DMS53 treated with DMSO at 0.1 percent for 48 hours (cell line): Measurements from ENCODE around the gene BPHL.
"Not testable (repeated sequence)": the region's sequence is repeated elsewhere in the genome, so short reads cannot be mapped to it uniquely, and the experiment has no call there.

Experiments used
- DNase-seq: peaks from one replicate; lab custom pipeline; 2025; ENCODE audit not compliant: unreplicated experiment; lab: John Stamatoyannopoulos, UW

Gene BPHL

DNA sequence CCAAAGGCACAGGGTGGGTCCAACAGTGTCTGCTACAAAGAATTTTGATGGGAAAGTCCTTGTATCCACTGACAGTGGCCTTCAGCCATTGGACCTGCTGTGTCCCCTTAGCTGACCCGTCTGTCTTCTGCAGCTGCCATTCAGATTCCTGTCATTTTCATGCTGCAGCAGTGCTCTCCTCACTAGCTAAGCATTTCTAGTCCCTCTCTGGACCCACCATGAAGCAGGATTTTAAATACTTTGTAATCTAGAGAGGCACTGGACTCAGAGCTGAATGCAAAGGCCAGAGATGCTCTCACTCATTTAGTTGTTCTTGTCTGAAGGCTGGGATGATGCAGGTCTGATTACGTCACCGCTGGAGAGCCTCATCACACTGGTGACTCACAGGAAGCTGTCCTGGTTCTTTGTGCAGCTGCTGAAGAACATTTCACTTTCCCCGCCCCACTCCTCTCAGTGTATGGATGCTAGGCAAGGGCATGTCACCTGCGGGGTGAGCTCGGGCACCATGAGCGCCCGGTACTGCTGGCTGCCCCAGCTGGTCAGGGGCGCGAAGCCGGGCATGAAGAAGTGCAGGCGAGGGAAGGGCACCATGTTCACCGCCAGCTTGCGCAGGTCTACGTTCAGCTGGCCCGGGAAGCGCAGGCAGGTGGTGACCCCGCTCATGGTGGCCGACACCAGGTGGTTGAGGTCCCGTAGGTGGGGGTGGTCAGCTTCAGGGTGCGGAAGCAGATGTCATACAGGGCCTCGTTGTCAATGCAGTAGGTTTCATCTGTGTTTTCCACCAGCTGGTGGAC, 58.2 kb downstream of the BPHL start:
- DNase-seq = peak; percentile 85

DNA sequence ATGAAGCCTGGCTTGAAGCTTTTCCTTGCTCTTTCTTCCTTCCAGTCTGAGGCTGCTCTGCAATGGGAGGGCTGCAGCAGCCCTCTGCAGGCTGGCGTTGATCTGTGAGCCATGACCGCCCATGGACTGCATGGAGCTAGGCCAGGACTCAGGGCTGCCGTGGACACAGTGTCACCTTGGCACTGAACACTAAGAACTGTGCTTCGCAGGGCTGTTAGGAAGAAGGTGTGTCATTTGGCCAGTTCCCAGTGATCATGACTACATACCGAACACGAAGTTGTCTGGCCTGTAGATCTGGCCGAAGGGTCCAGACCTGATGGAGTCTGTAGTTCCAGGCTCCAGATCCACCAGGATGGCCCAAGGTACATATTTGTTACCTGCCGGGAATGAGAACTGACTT, 60.2 kb downstream of the BPHL start:
- DNase-seq = not testable (repeated sequence)

DNA sequence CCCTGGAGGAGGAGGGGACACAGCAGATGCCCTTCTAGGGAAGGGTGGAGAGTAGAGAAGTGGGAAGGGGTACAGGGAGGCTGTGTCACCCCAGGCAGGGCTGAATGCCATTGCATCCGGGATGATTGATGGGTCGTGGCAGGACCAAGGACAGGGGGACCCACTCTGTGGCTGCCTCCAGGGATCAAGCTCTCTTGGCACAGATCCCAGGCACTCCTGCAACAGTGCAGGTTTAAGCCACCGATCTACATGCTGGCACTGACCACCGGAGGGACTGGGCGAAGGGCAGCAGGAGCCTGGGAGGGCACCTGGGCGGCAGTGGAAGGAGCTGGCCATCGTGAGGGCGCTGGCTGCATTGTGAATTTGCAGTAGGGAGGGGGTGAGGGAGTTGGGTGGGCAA, 61.4 kb downstream of the BPHL start:
- DNase-seq = not testable (repeated sequence)

DNA sequence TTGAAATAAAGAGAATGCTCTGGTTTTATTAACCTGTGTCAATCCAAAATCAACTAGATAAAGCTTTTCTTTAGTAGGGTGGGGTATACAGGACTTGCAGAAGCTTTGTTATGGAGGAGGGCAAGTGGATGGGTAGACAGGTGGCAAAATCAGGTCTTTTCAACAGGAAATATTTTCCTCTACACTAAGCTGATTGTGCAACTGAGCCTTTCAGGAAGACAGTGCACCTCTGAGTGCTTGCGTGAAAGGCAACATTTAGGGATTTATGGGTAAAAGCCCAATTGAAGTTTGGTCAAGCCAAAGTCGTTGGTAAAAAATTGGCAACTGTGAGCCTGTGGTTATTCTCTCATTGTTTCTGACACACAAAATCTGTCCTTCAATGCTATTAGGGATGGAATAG, 62.6 kb downstream of the BPHL start:
- DNase-seq = no peak

DNA sequence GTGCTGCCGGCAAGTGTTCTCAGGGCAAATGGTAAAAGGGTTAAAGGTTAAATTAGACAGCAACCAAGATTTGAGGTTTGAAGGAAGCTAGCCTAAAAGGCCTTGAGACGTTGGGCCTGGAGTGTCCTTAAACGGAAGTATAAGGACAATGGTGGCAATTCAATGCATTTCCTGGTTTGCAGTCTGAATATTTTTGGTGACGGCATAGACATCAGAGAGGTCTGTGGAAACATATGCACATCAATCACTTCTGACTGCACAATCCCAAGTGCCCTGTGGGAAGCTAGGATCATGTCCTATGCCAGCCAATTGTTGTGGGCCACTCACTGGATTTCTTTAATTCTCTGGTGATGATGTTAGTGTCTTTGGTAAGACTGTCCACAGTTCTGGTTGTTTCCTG, 64.6 kb downstream of the BPHL start:
- no peak for DNase-seq

DNA sequence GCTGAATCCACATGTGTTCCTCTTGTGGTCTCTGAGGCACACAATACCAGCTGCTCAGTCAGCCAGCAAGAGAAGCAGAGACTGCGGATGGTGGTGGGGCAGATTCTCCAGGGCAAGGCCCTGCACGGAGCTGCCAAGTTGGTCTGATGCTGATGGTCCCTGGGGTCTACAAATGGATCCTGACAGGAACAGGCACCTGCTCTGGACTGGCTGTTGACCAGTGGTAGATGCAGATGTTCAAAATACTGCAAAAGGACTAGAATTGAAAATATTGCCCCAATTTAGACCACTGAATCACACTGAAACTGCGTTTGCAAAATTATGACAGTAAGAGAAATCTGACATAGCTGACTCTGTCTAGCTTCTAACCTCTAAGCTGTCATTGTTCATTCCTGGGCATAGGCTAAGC, 68.5 kb downstream of the BPHL start:
- no peak for DNase-seq

DNA sequence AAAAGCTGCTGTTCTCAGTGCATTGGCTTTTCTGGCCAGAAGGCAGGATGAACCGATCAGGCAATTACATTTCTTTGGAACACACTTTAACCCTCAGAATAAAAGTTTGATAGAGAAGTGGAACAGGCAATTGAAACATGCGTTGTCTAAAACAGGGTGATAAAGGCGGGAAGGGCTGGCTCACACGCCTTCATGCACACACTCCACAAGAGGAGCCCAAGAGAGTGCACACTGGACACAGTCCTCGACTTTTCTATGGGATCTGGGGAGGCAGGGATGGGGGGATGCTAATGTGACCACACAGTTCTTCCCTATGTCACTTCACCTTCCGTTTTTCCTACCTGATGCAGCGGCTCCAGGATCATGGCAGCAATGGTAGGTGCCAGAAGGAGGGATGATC, 69.8 kb downstream of the BPHL start:
- DNase-seq = no peak

DNA sequence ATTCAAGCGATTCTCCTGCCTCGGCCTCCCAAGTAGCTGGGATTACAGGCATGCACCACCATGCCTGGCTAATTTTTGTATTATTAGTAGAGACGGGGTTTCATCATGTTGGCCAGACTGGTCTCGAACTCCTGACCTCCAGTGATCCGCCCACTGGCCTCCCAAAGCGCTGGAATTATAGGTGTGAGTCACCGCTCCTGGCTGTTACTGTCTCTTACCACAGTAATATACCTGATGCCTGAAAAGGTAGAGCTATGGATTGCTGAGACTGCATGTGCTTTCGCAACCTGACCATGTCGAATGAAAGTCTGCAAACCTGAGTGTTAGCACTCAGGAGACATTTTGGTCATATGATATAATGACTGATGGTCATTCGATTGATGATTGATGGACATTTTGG, 70.7 kb downstream of the BPHL start:
- DNase-seq = not testable (repeated sequence)

DNA sequence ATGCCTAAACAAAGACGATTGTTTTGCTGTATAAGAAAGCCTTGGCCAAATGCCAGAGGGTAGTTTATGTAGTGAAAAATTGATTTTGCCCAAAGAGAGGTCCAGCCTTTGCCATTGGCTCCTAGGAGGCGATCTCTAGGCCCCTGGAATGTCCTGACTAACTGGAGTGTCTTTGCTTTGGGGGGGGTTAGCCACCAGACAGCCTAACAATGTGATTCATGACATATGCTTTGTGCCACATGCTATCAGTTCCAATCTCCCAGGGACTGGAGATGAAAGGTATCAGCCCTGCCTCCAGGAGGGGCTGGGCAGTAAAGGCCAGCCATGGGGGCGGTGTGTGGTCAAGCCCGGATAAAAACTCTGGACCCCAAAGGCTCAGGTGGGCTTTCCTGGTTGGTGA, 71.5 kb downstream of the BPHL start:
- DNase-seq = no peak

DNA sequence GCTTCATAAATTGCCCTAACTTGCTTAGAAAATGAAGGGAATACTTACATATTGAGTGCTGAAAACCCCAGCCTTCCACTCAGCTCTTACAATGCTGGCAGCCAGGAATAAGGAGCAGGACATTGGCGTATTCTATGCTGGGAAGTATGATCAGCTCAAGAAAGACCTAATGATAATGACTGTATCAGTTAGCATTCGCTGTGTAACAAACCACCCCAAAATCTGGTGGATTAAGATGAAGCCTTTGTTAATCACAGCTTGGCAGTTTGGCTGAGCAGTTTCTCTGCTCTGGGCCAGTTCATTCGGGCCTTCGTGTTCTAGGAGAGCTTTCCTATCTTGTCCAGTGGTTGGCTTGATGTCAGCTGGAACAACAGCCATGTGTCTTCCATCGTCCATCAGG, 72.3 kb downstream of the BPHL start:
- no peak for DNase-seq

DNA sequence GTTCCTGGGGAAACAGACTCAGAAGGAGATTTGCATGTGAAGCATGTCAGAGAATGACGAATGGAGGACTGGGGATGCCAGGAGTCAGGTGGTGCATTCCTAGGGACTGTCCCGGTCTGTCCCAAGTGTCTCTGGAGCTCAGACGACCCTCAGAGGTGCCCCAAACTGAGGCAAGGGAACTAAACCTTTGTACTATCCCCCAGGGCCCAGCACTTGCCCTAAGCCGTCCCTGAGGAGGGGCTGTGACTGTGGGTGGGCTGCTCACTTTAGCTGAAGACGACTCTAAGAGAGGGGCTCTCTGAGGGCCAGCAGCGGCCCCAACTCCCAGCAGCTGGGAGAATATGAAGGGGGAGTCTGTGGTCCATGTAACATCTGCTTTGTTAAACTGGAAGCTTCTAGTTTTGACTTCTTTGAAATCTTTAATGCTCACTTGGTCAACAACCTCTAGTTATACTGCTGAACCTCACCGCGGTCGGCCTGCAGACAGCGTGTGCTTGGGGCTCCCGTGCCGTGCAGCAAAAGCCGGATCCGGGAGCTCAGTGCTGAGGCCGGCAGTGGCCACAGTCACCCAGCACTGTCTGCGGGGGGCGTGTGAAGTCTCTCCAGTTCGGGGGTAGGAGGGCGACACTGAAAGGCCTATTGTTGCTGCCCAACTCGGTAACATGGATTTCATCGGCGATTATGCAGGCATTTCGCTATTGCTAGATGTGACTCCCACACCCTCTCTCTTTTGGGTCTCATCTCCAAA, 74.8 kb downstream of the BPHL start:
- DNase-seq = no peak

DNA sequence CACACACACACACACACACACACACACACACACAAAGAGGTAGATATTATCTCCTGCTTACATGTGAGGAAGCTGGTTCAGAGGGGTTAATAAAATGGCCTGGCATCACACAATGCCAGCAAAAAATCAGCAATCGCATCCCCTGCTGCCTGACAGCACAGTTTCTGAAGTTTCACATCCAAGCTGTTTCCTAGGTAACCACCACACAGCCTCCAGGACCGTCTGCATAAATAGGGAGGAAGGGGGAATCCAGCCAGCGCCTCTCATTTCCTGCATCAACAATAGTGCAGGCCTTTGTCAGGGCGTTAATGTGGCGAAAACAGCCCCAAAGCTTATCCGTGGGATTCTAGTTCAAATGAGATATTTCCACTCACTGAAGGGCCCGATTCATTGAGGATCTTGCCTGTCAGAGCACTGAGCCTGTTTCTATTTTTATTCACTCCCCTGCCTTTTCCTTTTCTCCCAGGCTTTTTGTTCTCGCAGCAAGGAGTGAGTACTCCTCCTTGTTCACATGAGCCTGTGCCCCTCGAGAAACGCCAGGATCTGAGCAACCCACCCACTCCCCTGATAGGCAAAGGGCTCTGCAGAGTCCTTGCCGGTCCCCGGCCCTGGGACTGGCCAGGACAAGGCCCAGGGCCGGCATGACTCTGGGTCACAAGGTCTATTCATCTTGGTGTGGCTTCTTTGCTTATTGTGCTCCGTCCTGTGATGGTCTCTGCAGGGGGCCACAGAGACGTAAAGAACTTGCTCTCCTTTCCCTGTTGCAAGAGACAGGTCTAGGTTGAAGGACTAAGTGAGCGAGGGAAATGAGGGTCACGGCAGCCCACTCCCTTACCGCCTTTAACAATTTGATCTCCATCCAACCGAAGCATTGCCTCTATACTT, 76.3 kb downstream of the BPHL start:
- DNase-seq = no peak

DNA sequence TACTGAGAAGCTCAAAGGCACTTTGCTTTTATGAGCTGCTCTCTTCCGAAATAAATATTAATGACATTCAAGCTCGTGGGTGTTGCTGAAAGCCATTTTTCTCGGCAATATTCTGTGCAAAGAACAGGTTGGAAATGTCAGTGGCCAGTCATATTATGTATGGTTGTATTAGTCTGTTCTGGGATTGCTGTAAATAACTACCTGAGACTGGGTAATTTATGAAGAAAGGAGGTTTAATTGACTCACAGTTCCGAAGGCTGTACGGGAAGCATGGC, 76.8 kb downstream of the BPHL start:
- DNase-seq = no peak

DNA sequence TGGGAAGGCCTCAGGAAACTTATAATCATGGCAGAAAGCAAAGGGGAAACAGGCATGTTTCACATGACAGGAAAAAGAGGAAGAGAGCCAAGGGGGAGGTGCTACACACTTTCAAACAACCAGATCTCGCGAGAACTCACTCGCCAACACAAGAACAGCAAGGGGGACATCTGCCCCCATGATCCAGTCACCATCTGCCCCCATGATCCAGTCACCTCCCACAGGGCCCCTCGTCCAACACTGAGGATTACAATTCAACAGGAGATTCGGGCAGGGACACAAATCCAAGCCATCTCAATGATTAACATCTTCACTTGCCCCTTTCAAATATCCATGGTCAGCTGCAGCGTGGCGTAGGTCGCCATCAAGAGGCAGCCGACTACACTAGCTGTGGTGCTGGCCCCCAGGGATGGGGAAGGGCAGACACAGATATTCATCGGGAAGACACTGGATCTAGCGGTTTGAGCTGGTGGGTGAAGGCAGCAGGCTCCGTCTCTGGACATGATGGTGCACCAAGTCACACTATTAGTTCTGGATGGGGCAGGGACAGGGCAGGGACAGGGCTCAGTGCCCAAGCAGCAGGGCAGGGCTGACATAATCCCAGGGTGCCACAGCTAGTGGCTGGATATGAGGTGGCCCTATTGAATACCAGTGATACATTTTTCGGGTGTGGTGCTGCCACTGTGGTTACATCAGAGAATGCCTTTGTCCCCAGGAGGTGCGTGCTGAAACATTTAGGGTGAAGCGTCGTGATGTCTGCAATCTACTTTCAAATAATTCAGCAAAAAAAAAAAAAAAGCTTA, 77.4 kb downstream of the BPHL start:
- DNase-seq = no peak

DNA sequence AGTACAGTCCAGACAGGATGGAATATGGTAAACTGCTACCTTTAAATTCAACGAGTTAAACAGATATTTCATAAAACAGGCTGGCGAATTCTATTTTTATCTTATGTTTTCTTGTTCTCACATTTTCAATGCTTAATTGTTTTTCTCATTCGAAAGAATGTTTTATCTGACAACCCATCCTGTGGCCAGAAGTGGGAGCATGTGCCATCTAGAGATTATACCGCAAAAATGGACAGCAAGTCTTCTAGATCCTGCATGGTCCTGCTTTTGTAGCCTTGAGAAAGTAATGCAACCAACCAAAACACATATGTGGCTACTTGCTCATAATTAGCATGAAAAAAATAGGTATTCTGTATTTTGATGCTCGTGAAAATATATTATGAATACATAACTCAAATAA, 78.3 kb downstream of the BPHL start:
- DNase-seq = no peak

DNA sequence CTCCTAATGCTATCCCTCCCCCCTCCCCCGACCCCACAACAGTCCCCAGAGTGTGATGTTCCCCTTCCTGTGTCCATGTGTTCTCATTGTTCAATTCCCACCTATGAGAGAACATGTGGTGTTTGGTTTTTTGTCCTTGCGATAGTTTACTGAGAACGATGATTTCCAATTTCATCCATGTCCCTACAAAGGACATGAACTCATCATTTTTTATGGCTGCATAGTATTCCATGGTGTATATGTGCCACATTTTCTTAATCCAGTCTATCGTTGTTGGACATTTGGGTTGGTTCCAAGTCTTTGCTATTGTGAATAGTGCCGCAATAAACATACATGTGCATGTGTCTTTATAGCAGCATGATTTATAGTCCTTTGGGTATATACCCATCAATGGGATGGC, 79.2 kb downstream of the BPHL start:
- DNase-seq = not testable (repeated sequence)

DNA sequence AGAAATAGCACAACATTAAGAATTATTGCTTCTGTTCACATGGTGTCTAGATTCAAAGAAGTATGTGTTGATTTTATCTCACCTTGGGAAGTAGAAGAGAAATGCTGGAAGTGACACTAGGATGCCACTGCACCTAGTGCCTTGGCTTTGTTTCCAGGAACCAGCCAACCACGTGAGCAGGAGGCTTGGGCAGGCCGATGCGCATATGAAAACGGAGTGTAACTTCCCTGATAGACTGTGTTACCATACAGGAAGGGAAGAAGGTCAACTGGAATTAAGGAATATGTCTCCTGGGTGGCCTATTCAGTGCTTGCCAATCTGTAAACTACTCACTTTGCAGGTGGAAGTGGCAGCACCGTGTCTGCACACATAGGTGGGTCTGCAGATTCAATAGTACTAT, 80.9 kb downstream of the BPHL start:
- no peak for DNase-seq

DNA sequence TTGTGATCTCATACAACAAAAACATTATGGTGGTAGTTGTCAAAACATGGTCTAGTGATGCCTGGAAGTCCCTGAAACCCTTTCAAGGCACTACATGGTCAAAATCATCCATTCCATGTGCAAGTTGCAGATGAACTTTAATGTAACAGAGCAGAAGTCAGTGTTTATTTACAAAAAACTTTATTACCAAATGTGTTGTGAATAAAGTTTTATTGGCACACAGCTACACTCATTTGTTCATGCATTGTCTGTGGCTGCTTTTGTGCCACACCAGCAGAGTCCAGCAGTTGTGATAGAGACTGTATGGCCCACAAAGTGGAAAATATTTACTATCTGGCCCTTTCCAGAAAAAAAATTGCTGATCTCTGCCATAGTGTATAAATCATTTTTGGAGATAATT, 82.2 kb downstream of the BPHL start:
- DNase-seq = no peak

DNA sequence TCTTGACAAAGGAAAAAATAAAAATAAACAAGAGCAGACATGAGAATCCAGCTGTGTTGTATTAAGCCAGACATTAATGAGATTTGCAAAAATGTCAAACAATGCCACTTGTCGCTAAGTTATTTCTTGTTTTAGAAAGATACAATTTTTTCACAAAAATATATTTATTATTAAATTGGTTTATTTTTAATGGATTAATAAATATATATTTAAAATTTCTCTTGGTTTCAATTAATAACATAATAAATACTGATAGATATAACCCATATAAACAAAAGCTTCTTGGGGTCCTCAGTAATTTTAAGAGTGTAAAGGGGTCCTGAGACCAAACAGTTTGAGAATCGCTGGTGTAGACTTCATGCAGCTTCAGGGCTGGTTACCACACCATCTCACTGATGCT, 82.9 kb downstream of the BPHL start:
- DNase-seq = no peak
